ENCODE measurements around the gene TESK1.
"Not testable (repeated sequence)": the region's sequence is repeated elsewhere in the genome, so short reads cannot be mapped to it uniquely, and the experiment has no call there.

TESK1 gene

GRCh38 chr9:35604578-35605350 is at the start of gene TESK1:
Gene TESK1, plus strand, starts transcription at chr9:35605262. Its CDS starts 358 bp downstream, at chr9:35605620.
- peak; percentile 74 for DNase-seq (ENCODE audit: low read depth)

- no peak for DNase-seq (ENCODE audit: low read depth)
Observed at GRCh38 chr9:35555881-35556280, 49.2 kb upstream of the TESK1 start.

GRCh38 chr9:35556776-35557175 is 48.3 kb upstream of the TESK1 start:
- no peak for DNase-seq (ENCODE audit: low read depth)

GRCh38 chr9:35557320-35557719 is 47.7 kb upstream of the TESK1 start:
- DNase-seq (ENCODE audit: low read depth), result no peak

- DNase-seq (ENCODE audit: low read depth), result no peak
Observed at GRCh38 chr9:35558185-35558584, 46.9 kb upstream of the TESK1 start.

- DNase-seq (ENCODE audit: low read depth), result no peak
Observed at GRCh38 chr9:35559792-35560530, 45.1 kb upstream of the TESK1 start.

GRCh38 chr9:35560625-35561337 is 44.3 kb upstream of the TESK1 start:
- DNase-seq (ENCODE audit: low read depth), result no peak

- no peak for DNase-seq (ENCODE audit: low read depth)
Observed at GRCh38 chr9:35561468-35562261, 43.4 kb upstream of the TESK1 start.

DNA sequence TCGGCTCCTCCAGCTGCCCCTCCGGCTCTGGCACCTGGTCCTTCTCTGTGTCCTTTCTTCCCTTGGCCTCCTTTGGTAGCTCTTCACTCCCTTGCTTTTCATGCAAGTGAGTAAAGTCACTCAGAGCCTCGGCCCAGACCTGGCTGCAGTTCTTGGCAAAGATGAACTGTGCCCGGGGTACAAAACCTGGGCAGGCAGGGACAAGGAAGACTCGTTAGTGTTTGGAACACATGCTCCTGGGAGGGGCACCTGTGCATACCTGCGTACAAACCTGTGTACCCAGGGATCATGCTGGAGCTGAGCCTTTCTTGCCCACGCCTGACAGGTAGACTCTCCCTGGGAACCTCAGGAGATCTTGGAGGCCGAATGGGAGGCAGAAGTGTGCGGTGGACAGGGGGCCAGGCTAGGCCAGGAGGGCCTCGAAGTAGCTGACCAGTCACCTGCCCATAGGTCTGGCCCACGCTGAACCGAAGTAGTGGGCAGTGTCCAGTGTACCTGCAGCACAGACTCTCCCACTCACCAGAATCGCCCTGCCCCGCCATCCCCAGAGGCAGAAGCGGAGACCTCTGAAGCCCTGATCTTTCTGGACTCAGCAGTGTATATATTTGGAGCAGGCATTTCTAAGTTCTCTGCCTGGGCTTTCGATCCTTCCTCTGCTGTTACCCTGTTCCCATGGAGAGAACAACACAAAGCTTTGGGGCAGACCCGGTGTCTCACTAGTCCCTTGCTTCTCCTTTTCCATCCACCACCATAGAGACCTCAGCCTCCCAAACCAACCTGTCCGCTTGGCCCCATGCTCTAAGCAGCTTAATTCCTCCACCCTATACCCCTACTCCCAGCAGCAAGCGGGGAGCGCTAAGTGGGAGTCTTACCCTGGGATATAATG is 41.9 kb upstream of the TESK1 start:
- no peak for DNase-seq (ENCODE audit: low read depth)

DNA sequence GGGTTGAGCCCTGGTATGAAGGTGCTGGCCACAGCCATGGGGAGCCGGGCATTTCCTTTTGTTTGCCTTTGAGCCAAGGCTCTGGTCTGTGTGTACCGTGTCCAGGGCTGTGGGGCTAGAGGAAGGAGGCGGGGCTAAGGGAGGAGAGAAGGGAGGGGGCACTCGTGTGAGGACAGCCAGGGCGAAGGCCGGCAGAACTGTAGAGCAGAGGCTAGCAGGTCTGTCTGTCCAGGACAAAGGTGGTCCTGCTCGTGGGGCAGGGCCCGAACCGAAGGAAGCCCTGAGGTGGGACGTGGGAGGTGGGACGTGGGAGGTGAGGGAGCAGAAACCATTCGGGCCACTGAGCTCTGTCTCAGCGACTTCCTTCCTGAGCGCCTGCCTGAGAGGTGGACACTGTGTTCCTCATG is 41.3 kb upstream of the TESK1 start:
- no peak for DNase-seq (ENCODE audit: low read depth)

DNA sequence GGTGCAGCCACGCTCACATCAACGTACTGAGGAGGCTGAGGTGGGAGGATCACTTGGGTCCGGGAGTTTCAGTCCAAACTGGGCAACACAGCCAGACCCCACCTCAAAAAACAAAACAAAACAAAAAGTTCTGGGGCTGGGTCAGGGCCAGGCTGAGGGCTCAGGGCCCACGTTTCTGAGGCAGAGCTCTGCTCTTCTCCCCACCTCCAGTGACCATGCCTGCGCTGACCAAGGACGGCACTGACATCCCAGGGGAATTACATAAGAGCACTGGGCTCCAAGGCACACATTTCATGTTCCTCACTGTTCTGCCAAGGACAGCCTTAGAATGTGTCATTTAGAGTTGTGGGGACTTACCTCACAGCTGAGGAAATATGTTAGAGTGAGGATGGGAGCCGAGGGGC is 40.4 kb upstream of the TESK1 start:
- no peak for DNase-seq (ENCODE audit: low read depth)

DNA sequence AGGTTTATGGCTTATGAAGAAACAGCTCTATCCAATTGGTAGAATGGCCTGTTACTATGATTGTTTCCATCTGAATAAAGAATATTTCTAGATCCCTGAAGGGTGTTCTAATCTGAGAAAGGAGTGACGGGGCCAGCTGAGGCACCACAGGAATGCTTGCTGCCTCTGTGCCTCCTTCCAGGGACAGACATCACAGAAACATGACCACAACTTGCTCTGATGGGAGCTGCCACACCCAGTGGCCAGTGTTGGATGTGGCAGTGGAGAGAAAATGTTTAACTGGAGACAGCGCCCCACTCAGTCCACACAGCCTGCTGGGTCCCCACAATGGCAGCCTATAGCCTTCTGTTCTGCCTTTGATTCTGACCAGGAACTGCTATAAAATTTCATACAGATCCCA is 38.6 kb upstream of the TESK1 start:
- no peak for DNase-seq (ENCODE audit: low read depth)

DNA sequence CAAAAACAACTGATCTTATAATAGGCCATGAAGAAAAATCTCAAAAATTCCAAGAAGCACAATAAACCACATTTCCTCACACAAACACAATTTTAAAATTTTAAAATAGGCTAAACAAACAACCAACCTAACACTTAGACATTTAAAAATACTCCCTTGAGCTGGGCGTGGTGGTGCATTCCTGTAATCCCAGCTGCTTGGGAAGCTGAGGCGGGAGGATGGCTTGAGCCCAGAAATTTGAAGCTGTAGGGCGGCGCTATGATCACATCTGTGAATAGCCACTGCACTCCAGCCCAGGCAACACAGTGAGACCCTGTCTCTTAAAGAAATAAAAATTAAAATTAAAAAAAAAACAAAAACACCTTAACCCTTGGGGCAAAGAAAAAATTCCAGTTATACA is 36.9 kb upstream of the TESK1 start:
- DNase-seq (ENCODE audit: low read depth), result no peak

- no peak for DNase-seq (ENCODE audit: low read depth)
Observed at GRCh38 chr9:35569206-35569605, 35.9 kb upstream of the TESK1 start.

GRCh38 chr9:35570709-35571504 is 34.2 kb upstream of the TESK1 start:
- DNase-seq (ENCODE audit: low read depth), result no peak

GRCh38 chr9:35574578-35575122 is 30.4 kb upstream of the TESK1 start:
- no peak for DNase-seq (ENCODE audit: low read depth)

DNA sequence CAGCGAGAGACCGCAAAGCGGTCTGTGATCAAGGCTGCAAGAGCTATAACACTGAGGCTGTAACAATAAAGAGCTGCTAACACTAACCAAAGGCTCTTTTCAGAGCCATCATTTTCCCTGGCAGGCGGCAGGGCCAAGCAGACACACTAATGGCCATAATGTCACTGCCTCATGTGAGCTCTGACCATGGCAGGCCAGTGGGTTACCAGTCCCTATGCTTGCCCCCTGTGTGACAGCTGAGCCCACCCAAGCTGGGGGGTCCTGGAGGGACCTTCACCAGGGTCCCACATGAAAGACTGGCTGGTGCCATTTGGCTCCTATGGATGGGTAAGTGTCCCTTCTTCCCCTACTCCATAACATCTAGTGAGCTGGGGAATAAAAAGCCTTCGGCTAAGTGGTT is 29.6 kb upstream of the TESK1 start:
- no peak for DNase-seq (ENCODE audit: low read depth)

- no peak for DNase-seq (ENCODE audit: low read depth)
Observed at GRCh38 chr9:35577486-35577885, 27.6 kb upstream of the TESK1 start.

DNA sequence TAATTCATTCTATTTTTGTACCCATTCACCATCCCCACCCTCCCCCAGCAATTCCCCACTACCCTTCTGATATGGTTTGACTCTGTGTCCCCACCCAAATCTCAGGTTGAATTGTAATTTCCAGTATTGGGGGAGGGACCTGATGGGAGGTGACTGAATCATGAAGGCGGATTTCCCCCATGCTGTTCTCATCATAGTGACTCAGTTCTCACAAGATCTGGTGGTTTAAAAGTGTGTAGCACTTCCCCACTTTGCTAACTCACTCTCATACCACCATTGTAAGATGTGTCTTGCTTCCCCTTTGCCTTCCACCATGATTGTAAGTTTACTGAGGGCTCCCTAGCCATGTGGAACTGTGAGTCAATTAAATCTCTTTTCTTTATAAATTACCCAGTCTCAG is 25.9 kb upstream of the TESK1 start:
- no peak for DNase-seq (ENCODE audit: low read depth)

DNA sequence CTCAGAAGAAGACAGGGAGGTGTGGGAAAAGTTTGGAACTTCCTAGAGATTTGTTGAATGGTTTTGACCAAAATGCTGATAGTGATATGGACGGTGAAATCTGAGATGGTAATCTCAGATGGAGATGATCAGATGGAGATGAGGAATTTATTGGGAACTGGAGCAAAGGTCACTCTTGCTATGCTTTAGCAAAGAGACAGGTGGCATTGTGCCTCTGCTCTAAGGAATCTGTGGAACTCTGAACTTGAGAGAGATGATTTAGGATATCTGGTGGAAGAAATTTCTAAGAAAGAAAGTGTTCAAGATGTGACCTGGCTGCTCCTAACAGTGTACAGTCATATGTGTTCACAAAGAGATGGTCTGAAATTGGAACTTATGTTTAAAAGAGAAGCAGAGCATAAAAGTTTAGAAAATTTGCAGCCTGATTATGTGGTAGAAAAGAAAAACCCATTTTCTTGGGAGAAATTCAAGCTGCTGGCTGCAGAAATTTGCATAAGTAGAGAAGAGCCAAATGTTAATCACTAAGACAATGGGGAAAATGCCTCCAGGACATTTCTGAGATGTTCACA is 25.3 kb upstream of the TESK1 start:
- DNase-seq (ENCODE audit: low read depth), result not testable (repeated sequence)
